Motor neuron (in vitro differentiated cells): ENCODE measurements around the gene TMEM266. TPM values are rescaled to one million over a fixed set of nuclear protein-coding genes. Genes with fewer than 3 reads are reported as not detected.

Experiments used
- ATAC-seq, 8 experiments: fragments of 200-7000 bp; cut with Tn5 transposase; replicated peaks in 6 of 8; 2 replicates each; pipeline ENCODE4 v1.8.0; 2021; ENCODE audit warnings: mild to moderate bottlenecking in 8 of 8, moderate library complexity in 8 of 8
- H3K27ac ChIP-seq, 2 donors: fragments of 250-450 bp; sonication (Bioruptor Pico); 2 replicates each; pipeline ENCODE4 v1.9.0; 2021; ENCODE audit warnings: antibody characterized with exemption in 2 of 2, mild to moderate bottlenecking in 2 of 2, moderate library complexity in 1 of 2
- H3K4me1 ChIP-seq, 2 donors: fragments of 250-450 bp; sonication (Bioruptor Pico); replicated peaks in 1 of 2; 2 replicates each; pipeline ENCODE4 v1.6.1; 2021; ENCODE audit warnings: antibody characterized with exemption in 2 of 2, mild to moderate bottlenecking in 2 of 2, moderate library complexity in 1 of 2
- H3K4me3 ChIP-seq, 5 donors: fragments of 250-450 bp; sonication (Bioruptor Pico); 2 replicates each; pipeline ENCODE4 v1.9.0; 2021; ENCODE audit warnings: antibody characterized with exemption in 5 of 5, mild to moderate bottlenecking in 5 of 5, moderate library complexity in 4 of 5
- WGBS, 10 experiments: fragments of 450-650 bp; shearing (Covaris generic); methylation state at CpG; one replicate each; pipeline ENCODE4 v1.0.0; 2022; 5-methylcytosine and 5-hydroxymethylcytosine counted together
- in situ Hi-C, 9 experiments: fragments of 400-800 bp; cut with MboI; loops; one replicate each; pipeline ENCODE4 v1.15.0; 2021; ENCODE audit warnings: low sequenced_read_pairs in 9 of 9, low pct_unique_long_range_greater_than_20kb in 2 of 9; ENCODE audit not compliant: unreplicated experiment in 9 of 9
- total RNA-seq, 8 experiments: library from RNA; unstranded; fragments of 300-600 nt; gene quantifications; 2 replicates each; pipeline versions ENCODE4 v1.2.3 to v1.2.4, GENCODE V29; 2022

The TMEM266 gene
- total RNA-seq, 8 experiments from 2014 or later = 0.88 to 3.9 (median 2.1) TPM

DNA sequence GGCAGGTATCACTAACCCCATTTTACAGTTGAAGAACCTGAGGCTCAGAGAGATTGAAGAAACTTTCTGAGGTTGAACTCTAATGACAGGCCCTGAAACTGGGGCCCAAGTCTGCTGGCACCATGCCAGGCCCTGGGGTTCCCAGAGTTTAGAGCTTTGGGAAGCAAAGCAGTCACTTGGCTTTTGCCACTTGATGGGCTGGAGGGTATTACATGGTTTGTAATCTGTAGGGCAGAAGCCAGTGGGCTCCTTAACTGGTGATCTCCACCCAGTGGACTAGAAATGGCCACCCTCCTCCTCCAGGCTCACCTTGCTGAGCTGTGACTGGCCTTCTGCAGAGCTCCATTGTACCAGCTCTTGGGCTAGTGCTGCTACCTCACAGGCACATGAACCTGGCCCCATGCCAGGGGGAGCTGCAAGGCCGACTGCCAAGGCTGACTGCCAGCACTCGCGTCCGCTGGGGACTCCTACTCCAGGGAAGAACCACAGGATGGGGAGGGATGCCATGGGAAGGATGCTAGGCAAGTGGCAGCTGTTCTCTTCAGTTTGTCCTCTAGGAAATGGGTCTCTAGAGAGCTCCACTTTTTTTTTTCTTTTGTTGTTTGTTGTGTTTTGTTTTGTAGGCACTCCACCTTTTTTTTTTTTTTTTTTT is 146.7 kb downstream of the TMEM266 start:
- H3K4me1 ChIP-seq = peaks cover 14 to 16% of the 10 kb centered on the region in 2 donors
- no peak overlapping the region for H3K27ac ChIP-seq
- in situ Hi-C loops = no loop called here
- peak in 1 of 8 experiments; percentile 70 for ATAC-seq
- no peak overlapping the region for H3K4me3 ChIP-seq
- WGBS, 10 experiments = 29 to 91% (median 66%) methylated on average over 1 to 4 of the region's 4 CpGs; no CpG with 5 or more reads in 6 of the 10 experiments

DNA sequence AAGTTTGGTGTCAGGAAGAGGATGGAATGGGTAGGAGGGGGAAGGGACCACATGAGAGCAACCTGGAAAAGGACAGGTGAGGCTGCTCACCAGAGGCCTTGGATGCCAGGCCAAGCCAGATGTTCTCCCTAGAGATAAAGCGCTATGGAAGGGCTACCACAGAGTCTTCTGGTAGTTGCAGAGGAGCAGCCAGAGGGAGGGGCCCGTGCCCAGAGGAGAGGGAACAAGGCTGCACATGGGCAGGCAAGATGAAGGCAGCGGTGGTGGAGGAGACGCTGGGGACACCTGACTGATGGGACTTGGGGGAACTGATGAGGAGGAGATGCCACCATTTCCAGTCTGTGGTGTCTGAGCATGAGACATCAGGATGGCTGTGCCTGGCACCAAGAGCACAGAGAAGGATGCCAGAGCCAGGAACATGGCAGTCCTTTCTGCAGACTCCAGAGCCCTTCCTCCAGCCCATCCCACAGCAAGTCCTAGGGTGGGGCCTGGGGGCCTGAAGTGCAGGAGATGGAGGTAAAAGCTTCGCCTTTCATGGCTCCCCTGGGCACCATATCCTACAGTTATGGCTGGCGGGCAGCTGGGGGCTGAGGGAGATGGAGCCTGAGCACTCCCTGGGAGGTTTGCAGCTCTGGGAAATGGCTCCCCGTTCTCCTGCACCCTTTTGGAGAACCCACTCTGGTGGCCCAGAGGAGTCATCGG is 148.4 kb downstream of the TMEM266 start:
- Histone ChIP-seq H3K27ac (no peak overlapping the region), H3K4me1 (peaks cover 14 to 18% of the 10 kb centered on the region in 2 donors), H3K4me3 (no peak overlapping the region)
- ATAC-seq = no peak
- in situ Hi-C loops = no loop called here
- WGBS, 10 experiments = 80 to 100% (median 100%) methylated on average over 1 to 5 of the region's 8 CpGs; no CpG with 5 or more reads in 4 of the 10 experiments

DNA sequence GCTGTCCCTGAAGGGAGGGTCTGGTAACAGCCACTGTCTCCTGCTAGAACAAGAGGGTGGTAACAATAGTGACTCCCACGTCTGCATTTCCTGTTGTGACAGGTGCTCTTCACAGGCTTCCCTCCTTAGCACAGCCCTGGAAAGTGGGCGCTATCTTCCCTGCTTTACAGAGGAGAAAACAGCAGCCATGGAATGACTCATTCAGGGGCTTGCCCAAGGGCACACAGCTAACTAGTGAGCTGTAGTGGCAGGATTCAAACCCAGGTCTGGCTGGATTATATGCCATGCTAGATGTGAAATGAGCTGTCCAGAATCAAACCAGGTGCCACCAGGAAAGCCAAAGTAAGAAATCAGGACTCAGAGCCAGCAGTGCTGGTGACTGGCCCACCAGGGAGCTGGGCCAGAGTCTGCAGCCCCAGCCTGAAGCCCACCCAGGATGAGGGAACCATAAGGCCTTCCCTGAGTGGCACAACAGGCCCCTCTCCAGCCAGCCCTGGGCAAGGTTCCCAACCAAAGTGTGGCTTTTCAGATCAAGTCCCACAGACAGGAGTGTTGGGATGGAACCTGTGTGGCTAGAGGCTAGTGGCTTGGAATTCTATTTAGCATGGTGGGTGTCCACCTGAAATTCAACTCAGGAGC is 149.1 kb downstream of the TMEM266 start:
- Histone ChIP-seq H3K4me1 (peaks cover 14 to 18% of the 10 kb centered on the region in 2 donors), H3K27ac (peak overlapping the region; percentile 60 to 63), H3K4me3 (no peak overlapping the region)
- 60% methylated on average over 1 of the region's 2 CpGs; no CpG with 5 or more reads in 9 of the 10 experiments for WGBS, 10 experiments
- in situ Hi-C loops = no loop called here
- peak in 2 of 8 experiments; percentile 26 to 33 for ATAC-seq

DNA sequence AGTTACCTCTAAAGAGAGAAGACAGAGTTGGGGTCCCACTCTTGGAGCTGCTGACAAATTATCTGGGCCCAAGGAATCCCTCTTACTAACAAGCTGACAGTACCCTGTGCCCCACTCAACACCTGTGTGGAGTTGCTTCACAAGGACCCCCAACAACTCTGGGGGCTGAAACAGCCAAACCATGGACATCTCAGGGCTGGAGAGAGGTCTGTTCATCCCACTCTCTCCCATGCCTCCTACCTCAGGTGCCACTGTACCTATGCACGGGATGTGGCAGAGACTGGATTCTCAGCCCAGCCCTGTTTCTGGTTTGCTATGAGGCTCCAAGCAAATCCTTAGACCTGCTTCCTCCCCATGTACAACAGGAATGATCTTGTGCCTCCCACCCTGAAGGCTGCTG is 149.7 kb downstream of the TMEM266 start:
- 86 to 100% (median 100%) methylated on average over 1 of the region's 1 CpG; no CpG with 5 or more reads in 6 of the 10 experiments for WGBS, 10 experiments
- H3K4me1 ChIP-seq = peaks cover 14 to 18% of the 10 kb centered on the region in 2 donors
- no peak overlapping the region for H3K4me3 ChIP-seq
- in situ Hi-C loops = no loop called here
- peak overlapping the region; percentile 60 to 63 for H3K27ac ChIP-seq
- no peak for ATAC-seq

DNA sequence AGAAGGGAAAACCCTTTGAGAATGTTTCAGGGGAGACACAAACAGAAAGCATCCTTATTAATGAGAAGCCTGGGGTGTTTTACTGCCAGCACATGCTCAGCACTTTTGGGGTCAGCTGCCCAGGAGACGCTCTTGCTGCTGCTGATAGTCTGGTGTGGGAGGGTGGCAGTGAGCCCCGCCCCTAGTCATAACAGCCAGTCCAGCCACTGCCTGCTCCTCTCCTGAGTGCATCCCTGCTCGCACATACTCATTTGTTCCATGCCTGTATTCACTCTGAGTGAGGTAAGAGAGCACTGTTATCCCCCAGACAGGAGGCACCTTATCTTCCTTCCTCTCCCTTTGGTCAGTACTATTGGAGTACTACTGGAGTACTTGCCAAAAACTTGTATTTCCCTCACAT is 150.2 kb downstream of the TMEM266 start:
- in situ Hi-C loops = no loop called here
- peaks cover 14 to 18% of the 10 kb centered on the region in 2 donors for H3K4me1 ChIP-seq
- peak in 7 of 8 experiments; percentile 49 to 96 (median 95) for ATAC-seq
- no peak overlapping the region for H3K4me3 ChIP-seq
- WGBS, 10 experiments = 67 to 94% (median 73%) methylated on average over 2 to 3 of the region's 3 CpGs; no CpG with 5 or more reads in 6 of the 10 experiments
- peak overlapping the region; percentile 60 to 63 for H3K27ac ChIP-seq

DNA sequence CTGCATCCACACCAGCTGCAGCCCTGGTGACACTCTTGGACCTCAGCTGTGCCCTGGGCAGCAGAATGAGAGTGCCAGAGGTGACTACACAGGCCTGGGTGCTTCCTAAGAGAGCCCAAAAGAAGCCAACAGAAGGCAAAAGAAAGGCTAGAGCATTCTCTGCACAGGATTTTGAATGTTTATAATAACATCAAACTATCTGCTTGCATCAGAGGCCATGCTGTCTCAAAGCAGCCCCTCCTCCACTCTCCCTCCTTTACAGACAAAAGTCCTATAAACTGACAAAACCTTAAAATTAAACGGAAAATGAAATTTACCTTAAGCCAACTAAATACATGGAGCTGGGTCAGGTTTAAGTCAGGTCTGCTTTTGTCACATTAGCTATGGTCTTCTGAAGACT is 155.8 kb downstream of the TMEM266 start:
- WGBS, 10 experiments = 80 to 100% (median 94%) methylated on average over 1 of the region's 1 CpG; no CpG with 5 or more reads in 6 of the 10 experiments
- Histone ChIP-seq H3K4me1 (peaks cover 0 to 4% of the 10 kb centered on the region in 2 donors), H3K4me3 (no peak overlapping the region), H3K27ac (no peak overlapping the region)
- no peak for ATAC-seq
- in situ Hi-C loops = no loop called here

DNA sequence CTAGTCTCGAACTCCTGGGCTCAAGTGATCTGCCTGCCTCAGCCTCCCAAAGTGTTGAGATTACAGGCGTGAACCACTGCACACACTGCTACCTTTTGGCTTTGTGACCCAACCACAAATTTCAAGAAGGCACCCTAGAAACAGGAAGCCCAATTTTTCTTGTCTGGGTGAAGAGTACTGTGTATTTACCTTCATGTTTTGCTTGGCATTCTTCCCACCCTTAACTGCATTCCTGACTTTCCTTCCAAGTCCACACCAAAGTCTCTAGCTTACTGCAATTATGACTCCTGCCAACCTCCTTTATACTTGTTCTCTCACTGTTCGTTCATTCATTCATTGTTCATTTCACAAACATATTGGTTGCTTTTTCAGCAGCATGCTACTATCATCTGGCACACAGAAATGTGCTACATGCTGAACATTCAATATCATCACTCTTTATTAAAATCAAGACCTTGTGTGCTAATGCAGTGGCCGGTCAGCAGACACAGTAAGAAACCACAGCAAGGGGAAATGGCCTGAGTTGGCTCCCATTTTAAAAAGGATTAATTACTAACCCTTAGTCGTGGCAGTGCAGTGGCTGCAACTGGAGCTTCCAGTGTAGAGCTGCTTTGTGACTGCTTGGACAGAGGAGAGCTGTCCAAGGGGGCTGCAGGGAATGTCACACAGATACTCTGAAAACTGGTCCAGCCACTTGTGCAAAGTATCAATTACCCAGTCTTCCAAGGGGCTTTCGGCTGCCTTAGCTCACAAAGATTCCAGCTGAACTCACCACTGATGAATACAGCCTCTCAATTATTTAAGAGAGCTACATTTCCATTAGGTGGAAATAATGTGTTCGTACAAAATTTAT is 157.5 kb downstream of the TMEM266 start:
- Histone ChIP-seq H3K4me3 (no peak overlapping the region), H3K4me1 (peaks cover 0 to 2% of the 10 kb centered on the region in 2 donors), H3K27ac (no peak overlapping the region)
- WGBS, 10 experiments = 56 to 100% (median 86%) methylated on average over 1 to 6 of the region's 7 CpGs; no CpG with 5 or more reads in 1 of the 10 experiments
- peak in 2 of 8 experiments; percentile 30 to 72 for ATAC-seq
- in situ Hi-C loops = no loop called here

DNA sequence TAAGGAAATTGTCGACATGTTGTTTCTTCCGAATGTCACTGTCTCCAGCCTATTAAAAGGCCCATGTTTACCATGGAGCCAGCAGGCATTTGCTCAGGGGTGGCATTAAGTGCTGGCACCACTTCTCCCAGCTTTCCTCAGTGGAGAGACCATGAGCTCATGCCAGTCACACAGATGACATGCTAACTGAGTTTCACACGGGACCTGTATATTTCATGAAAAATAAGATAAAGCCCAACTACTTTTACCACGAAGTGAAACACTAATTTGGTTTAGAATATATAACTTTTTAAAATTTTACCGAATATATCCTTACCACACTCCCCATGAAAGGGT is 158.1 kb downstream of the TMEM266 start:
- WGBS, 10 experiments = 81 to 100% (median 98%) methylated on average over 1 to 5 of the region's 5 CpGs; no CpG with 5 or more reads in 2 of the 10 experiments
- in situ Hi-C loops = no loop called here
- no peak for ATAC-seq
- H3K27ac ChIP-seq = no peak overlapping the region
- H3K4me3 ChIP-seq = no peak overlapping the region
- H3K4me1 ChIP-seq = no peaks in the 10 kb centered on the region

DNA sequence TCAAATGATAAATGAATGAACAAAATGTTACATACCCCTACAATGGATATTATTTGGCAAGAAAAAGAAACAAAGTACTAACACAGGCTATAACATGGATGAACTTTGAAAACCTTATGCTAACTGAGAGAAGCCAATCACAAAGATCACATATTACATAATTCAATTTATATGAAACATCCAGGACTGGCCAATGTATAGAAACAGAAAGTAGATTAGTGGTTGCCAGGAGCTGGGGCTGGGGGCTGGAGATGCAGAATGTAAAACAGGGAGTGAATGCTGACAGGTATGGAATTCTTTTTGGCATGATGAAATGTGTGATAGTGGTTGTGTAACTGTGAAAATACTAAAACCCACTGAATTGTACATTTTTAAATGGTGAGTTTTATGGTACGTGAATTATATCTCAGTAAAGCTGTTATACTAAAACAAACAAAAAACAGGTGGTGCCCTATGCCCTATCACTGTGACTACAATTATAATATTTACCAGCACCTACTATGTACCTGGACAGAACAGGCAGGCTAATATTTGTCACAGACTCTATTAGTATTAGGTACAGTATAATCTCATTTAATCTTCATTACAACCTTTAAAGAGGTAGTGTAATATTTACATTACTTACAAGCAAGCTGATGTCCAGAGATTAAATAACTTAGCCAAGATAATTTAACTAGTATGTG is 161.4 kb downstream of the TMEM266 start:
- H3K4me1 ChIP-seq = no peaks in the 10 kb centered on the region
- no peak overlapping the region for H3K27ac ChIP-seq
- WGBS, 10 experiments = 100% methylated on average over 1 of the region's 1 CpG; no CpG with 5 or more reads in 5 of the 10 experiments

DNA sequence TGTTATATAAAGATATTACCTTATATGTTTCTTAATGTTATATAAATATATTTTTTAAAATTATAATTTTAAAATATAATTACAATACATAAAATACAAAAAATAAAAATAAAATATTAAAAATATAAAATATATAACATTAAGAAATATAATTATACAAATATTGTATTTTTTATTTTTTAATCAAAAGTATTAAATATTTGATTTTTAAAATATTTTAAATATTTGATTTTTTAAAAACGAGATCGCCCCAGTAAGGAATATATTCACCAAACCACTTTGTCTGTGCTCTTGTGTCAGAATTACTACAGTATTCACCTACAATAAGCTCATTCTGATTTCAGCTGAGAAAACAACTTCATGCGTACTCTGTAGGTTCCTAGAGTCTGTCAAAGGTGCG is 162.4 kb downstream of the TMEM266 start:
- no peak for ATAC-seq
- H3K4me1 ChIP-seq = no peaks in the 10 kb centered on the region
- 77 to 100% (median 99%) methylated on average over 2 to 4 of the region's 4 CpGs for WGBS, 10 experiments
- no peak overlapping the region for H3K27ac ChIP-seq
- in situ Hi-C loops = no loop called here
- H3K4me3 ChIP-seq = no peak overlapping the region

More for the DNA sequence above, 161.4 kb downstream of the TMEM266 start:
- no peak for ATAC-seq
- in situ Hi-C loops = no loop called here
- no peak overlapping the region for H3K4me3 ChIP-seq

DNA sequence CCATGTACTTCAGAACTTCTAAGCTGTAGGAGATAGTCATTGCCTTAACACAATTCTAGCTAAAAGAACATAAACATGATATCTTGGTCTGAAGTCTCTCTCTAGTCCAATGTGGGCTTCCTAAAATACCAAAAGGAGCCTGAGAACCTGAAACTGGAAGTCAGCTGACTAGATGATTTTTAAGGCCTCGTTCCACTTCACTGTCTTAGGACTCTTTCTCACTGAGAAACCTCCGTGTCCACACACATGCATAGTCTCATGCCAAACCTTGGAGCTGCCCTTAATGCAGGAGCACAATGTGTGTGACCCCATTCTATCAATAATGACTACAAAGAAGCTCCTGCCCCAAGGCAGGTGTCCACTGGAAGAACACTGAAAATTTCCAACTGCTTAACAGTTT is 163.7 kb downstream of the TMEM266 start:
- Histone ChIP-seq H3K4me1 (no peaks in the 10 kb centered on the region), H3K4me3 (no peak overlapping the region), H3K27ac (no peak overlapping the region)
- no peak for ATAC-seq
- 63 to 100% (median 89%) methylated on average over 1 to 2 of the region's 2 CpGs; no CpG with 5 or more reads in 2 of the 10 experiments for WGBS, 10 experiments
- in situ Hi-C loops = no loop called here

DNA sequence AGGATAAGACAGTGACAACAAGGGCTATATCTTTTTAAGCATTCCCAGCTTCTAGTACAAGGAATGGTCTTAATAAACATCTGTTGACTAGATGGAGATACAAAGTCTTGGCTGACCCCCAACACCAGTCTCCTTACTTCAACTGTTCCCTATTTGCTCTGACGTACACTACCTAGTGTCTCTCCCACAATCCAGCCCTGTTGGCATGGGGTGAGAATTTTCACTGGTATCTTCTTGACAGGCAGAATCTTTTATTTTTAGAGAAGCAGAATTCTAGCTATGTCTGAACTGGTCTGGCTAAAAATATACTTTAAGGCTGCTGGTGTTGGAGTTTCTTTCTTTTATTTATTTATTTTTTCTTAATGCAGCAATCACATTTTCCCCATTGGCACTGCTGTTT is 169.5 kb downstream of the TMEM266 start:
- no peak overlapping the region for H3K4me3 ChIP-seq
- WGBS, 10 experiments = 80 to 100% (median 100%) methylated on average over 1 of the region's 1 CpG; no CpG with 5 or more reads in 5 of the 10 experiments
- no peak overlapping the region for H3K27ac ChIP-seq
- in situ Hi-C loops = no loop called here
- no peak for ATAC-seq
- H3K4me1 ChIP-seq = no peaks in the 10 kb centered on the region
